Endothelial cell of umbilical vein (primary cell): ENCODE results near the gene ZMYND11. TPM values are rescaled to one million over a fixed set of nuclear protein-coding genes. Genes with fewer than 3 reads are reported as not detected.

ENCODE experiments used
- BruUV-seq: library from RNA; stranded (reverse); fragments of 400-500 nt; replicated peaks from 2 replicates; lab custom pipeline; 2021; lab: Mats Ljungman, UMichigan
- CTCF ChIA-PET: fragments of 300-600, 350-600 bp; sonication (Branson Sonifier 250); formaldehyde crosslinking; loops from one replicate; lab custom pipeline; 2021; ENCODE audit warnings: antibody characterized with exemption, inconsistent platforms; lab: Charles Lee
- POLR2A ChIA-PET: fragments of 300-600, 350-600 bp; sonication (Branson Sonifier 250); formaldehyde crosslinking; loops from one replicate; lab custom pipeline; 2021; ENCODE audit warnings: antibody characterized with exemption, inconsistent platforms; lab: Charles Lee
- DNase-seq: peaks from one replicate; pipeline ENCODE4 v3.0.0-alpha.2; 2011; ENCODE audit warnings: low read depth, low spot score
- FAIRE-seq: peaks from 2 replicates; lab custom pipeline; 2011; peaks lifted over from hg19 to GRCh38; lab: Jason Lieb, UNC
- H2AFZ ChIP-seq: 2 replicates; pipeline ENCODE4 v1.6.0; 2012; ENCODE audit warnings: low read depth, low read length, control low read depth, inconsistent platforms
- H3K27ac ChIP-seq: 2 replicates; pipeline ENCODE4 v1.5.1; 2011; ENCODE audit warnings: low read depth, mild to moderate bottlenecking, control low read depth, low read length, moderate library complexity; ENCODE audit not compliant: insufficient read depth
- H3K27me3 ChIP-seq, 2 experiments: 2 replicates each; pipeline versions ENCODE4 v1.6.0 to v1.6.1; 2011; ENCODE audit warnings: low read length in 2 of 2, mixed read lengths in 1 of 2; ENCODE audit not compliant: control insufficient read depth in 2 of 2, insufficient read depth in 2 of 2
- H3K36me3 ChIP-seq, 2 experiments: 2 replicates in 1 of 2; 3 replicates in 1 of 2; pipeline ENCODE4 v1.5.1; 2011; ENCODE audit warnings: low read length in 2 of 2, mild to moderate bottlenecking in 1 of 2, moderate library complexity in 1 of 2; ENCODE audit not compliant: control insufficient read depth in 2 of 2, insufficient read depth in 2 of 2; ENCODE audit errors: extremely low read depth in 1 of 2
- H3K4me1 ChIP-seq: 3 replicates; pipeline ENCODE4 v1.5.1; 2011; ENCODE audit warnings: mild to moderate bottlenecking, low read length; ENCODE audit not compliant: control insufficient read depth, insufficient read depth; ENCODE audit errors: extremely low read depth
- H3K4me2 ChIP-seq: 2 replicates; pipeline ENCODE4 v1.6.1; 2011; ENCODE audit warnings: low read length, control low read depth, mixed read lengths; ENCODE audit not compliant: insufficient read depth
- H3K4me3 ChIP-seq, 3 experiments: fragments of 200-600 bp in 1 of 3; sonication (generic), shearing (Covaris generic) in 1 of 3; replicated peaks in 1 of 3; 2 replicates each; pipeline ENCODE4 v1.5.1; 2011 to 2016; ENCODE audit warnings: control low read depth in 3 of 3, low read length in 3 of 3, mild to moderate bottlenecking in 2 of 3, inconsistent platforms in 1 of 3, low read depth in 1 of 3, moderate library complexity in 1 of 3; ENCODE audit not compliant: insufficient read depth in 1 of 3
- H3K79me2 ChIP-seq: 2 replicates; pipeline ENCODE4 v1.6.0; 2012; ENCODE audit warnings: low read length, inconsistent platforms; ENCODE audit not compliant: control insufficient read depth, insufficient read depth
- H3K9ac ChIP-seq: replicated peaks from 2 replicates; pipeline ENCODE3; 2011; ENCODE audit warnings: low read length, control low read depth; ENCODE audit not compliant: insufficient read depth; ENCODE audit errors: extremely low read depth
- H3K9me1 ChIP-seq: replicated peaks from 3 replicates; pipeline ENCODE4 v1.6.0; 2011; ENCODE audit warnings: mild to moderate bottlenecking, low read length; ENCODE audit not compliant: control insufficient read depth, insufficient read depth; ENCODE audit errors: extremely low read depth
- H3K9me3 ChIP-seq: replicated peaks from 2 replicates; pipeline ENCODE4 v1.5.1; 2012; ENCODE audit warnings: low read length, inconsistent platforms; ENCODE audit not compliant: control insufficient read depth, insufficient read depth
- H4K20me1 ChIP-seq: replicated peaks from 2 replicates; pipeline ENCODE3; 2011; ENCODE audit warnings: mild to moderate bottlenecking, low read length; ENCODE audit not compliant: control insufficient read depth, insufficient read depth; ENCODE audit errors: extremely low read depth
- CTCF ChIP-seq, 2 donors: IDR thresholded peaks; 1 replicate in 1 of 2; 2 replicates in 1 of 2; pipeline ENCODE4 v1.5.1; 2011; ENCODE audit warnings: low read length in 2 of 2, mild to moderate bottlenecking in 2 of 2, moderate library complexity in 2 of 2, control low read depth in 1 of 2, inconsistent platforms in 1 of 2, low read depth in 1 of 2; ENCODE audit not compliant: insufficient read depth in 1 of 2; ENCODE audit errors: extremely low read depth in 1 of 2
- EZH2 ChIP-seq: IDR thresholded peaks from 2 replicates; pipeline ENCODE4 v1.6.1; 2012; ENCODE audit warnings: borderline replicate concordance, low read depth, mild to moderate bottlenecking, moderate library complexity, low read length, inconsistent platforms; ENCODE audit not compliant: severe bottlenecking
- FOS ChIP-seq: IDR thresholded peaks from 2 replicates; pipeline ENCODE4 v1.6.1; 2011; ENCODE audit warnings: mild to moderate bottlenecking, low read length, moderate library complexity, borderline replicate concordance; ENCODE audit not compliant: insufficient read depth
- GATA2 ChIP-seq: IDR thresholded peaks from 2 replicates; pipeline ENCODE4 v1.7.0; 2011; ENCODE audit warnings: low read depth, mild to moderate bottlenecking, moderate library complexity, mixed read lengths, low read length; ENCODE audit not compliant: insufficient read length, insufficient read depth
- JUN ChIP-seq: IDR thresholded peaks from 2 replicates; pipeline ENCODE4 v1.6.1; 2011; ENCODE audit warnings: borderline replicate concordance, low read depth; ENCODE audit not compliant: insufficient read length, insufficient read depth
- MAX ChIP-seq: IDR thresholded peaks from 2 replicates; pipeline ENCODE4 v1.6.1; 2011; ENCODE audit not compliant: insufficient read depth, insufficient read length
- MYC ChIP-seq: IDR thresholded peaks from one replicate; pipeline ENCODE4 v1.6.1; 2011; ENCODE audit warnings: mild to moderate bottlenecking, low read depth, low read length
- POLR2A ChIP-seq: IDR thresholded peaks from 2 replicates; pipeline ENCODE4 v1.6.1; 2012; ENCODE audit warnings: low read depth, mild to moderate bottlenecking, control low read depth, low read length
- POLR2AphosphoS5 ChIP-seq: IDR thresholded peaks from 2 replicates; pipeline ENCODE4 v1.6.1; 2012; ENCODE audit warnings: low read depth, mild to moderate bottlenecking, control low read depth, low read length, moderate library complexity; ENCODE audit not compliant: insufficient read depth
- dilution Hi-C: fragments of 300-500 bp; cut with MboI; formaldehyde crosslinking; loops from one replicate; pipeline ENCODE4 v1.15.0; 2019; ENCODE audit warnings: low sequenced_read_pairs; ENCODE audit not compliant: extremely low pct_ligation_motif_present
- intact Hi-C: fragments of 100-400 bp; cut with micrococcal nuclease; formaldehyde crosslinking; loops from one replicate; pipeline ENCODE4 v1.10.0; 2022
- polyA plus RNA-seq, 4 experiments: library from polyadenylated mRNA; depleted of rRNA in 3 of 4; stranded (reverse) in 3 of 4; unstranded in 1 of 4; fragments of >200 nt; gene quantifications; 2 replicates each; pipeline versions ENCODE4 v1.2.1 to v1.2.3, GENCODE V29; 2011 to 2012; ENCODE audit warnings: missing spikeins in 1 of 4
- total RNA-seq: library from RNA; stranded (reverse); gene quantifications from 2 replicates; pipeline ENCODE4 v1.2.3, GENCODE V29; 2021

ZMYND11 gene
- total and polyA plus RNA-seq, 2 donors (not counting 3 experiments of a cell fraction or from before 2014, with no cell fraction given), result 17.0 to 56.0 TPM

GRCh38 chr10:90161-90560 lies 45.1 kb upstream of the ZMYND11 start:
- Histone ChIP-seq H3K9me3 (no peaks in the 10 kb centered on the region), H3K27ac (no peak overlapping the region), H3K4me3 (no peak overlapping the region), H4K20me1 (no peaks in the 10 kb centered on the region), H3K9ac (no peak overlapping the region), H3K36me3 (no peaks in the 10 kb centered on the region), H3K27me3 (peaks cover 3 to 19% of the 10 kb centered on the region in 2 experiments), H3K9me1 (no peaks in the 10 kb centered on the region), H3K79me2 (no peaks in the 10 kb centered on the region), H3K4me2 (no peak overlapping the region), H2AFZ (no peak overlapping the region), H3K4me1 (no peaks in the 10 kb centered on the region)
- dilution Hi-C loops (no loop called here), intact Hi-C loops (no loop called here)
- TF ChIP-seq FOS, result no peak
- TF ChIP-seq POLR2A, result no peak
- TF ChIP-seq CTCF (IDR thresholded peaks at IDR 0.05; ENCODE audit: extremely low read depth in 1 of 2, insufficient read depth in 1 of 2, low read depth in 1 of 2, low read length in 2 of 2), result no peak
- FAIRE-seq, result no peak
- CTCF ChIA-PET, result interaction anchor here (1.0 kb wide), 1 partner anchor 14 kb away, joined by 3 read pairs; no protein-coding TSS in a partner anchor
- no peak for DNase-seq
- no TSS peak for BruUV-seq
- POLR2A ChIA-PET, result no interaction called here

- Histone ChIP-seq H3K36me3 (no peaks in the 10 kb centered on the region), H3K4me3 (no peak overlapping the region), H2AFZ (no peak overlapping the region), H4K20me1 (no peaks in the 10 kb centered on the region), H3K27ac (no peak overlapping the region), H3K9me1 (no peaks in the 10 kb centered on the region), H3K27me3 (peaks cover 3 to 19% of the 10 kb centered on the region in 2 experiments), H3K9ac (no peak overlapping the region), H3K79me2 (no peaks in the 10 kb centered on the region), H3K4me1 (no peaks in the 10 kb centered on the region), H3K4me2 (no peak overlapping the region), H3K9me3 (no peaks in the 10 kb centered on the region)
- CTCF ChIA-PET, result interaction anchor here (1.0 kb wide), 1 partner anchor 15 kb away, joined by 3 read pairs; no protein-coding TSS in a partner anchor
- dilution Hi-C loops, result no loop called here
- DNase-seq, result no peak
- TF ChIP-seq POLR2AphosphoS5, result no peak
- TF ChIP-seq MYC, result no peak
- TF ChIP-seq JUN, result no peak
- TF ChIP-seq EZH2, result no peak
- TF ChIP-seq POLR2A, result no peak
- TF ChIP-seq GATA2, result no peak
- TF ChIP-seq FOS, result no peak
- no peak for TF ChIP-seq CTCF (IDR thresholded peaks at IDR 0.05; ENCODE audit: extremely low read depth in 1 of 2, insufficient read depth in 1 of 2, low read depth in 1 of 2, low read length in 2 of 2)
- TF ChIP-seq MAX, result no peak
- FAIRE-seq, result no peak
- BruUV-seq, result no TSS peak
- POLR2A ChIA-PET, result no interaction called here
- intact Hi-C loops, result no loop called here
These were observed 43.9 kb upstream of the ZMYND11 start for GRCh38 chr10:91313-91712.
